HG03066 (cell line): ENCODE data around the gene NUAK2.

ENCODE experiments used
- ATAC-seq: cut with Tn5 transposase; IDR thresholded peaks from one replicate; pipeline ENCODE4 v1.9.1; 2021; ENCODE audit warnings: low read depth; ENCODE audit not compliant: unreplicated experiment

The NUAK2 gene

GRCh38 chr1:205259998-205260397 lies 61.5 kb downstream of the NUAK2 start:
- ATAC-seq: no peak

- ATAC-seq: no peak
These were observed 62.2 kb downstream of the NUAK2 start for GRCh38 chr1:205259324-205259832.

GRCh38 chr1:205258719-205259118 lies 62.8 kb downstream of the NUAK2 start:
- ATAC-seq: no peak

GRCh38 chr1:205258261-205258691 lies 63.3 kb downstream of the NUAK2 start:
- no peak for ATAC-seq

- ATAC-seq: no peak
These were observed 63.8 kb downstream of the NUAK2 start for GRCh38 chr1:205257735-205258134.

GRCh38 chr1:205256951-205257625 lies 64.5 kb downstream of the NUAK2 start:
- ATAC-seq: no peak

- peak; percentile 50 for ATAC-seq
These were observed 65.4 kb downstream of the NUAK2 start for GRCh38 chr1:205255941-205256780.
